GM21528 (cell line): ENCODE results near the gene IL17F.
"Not testable (repeated sequence)": the region's sequence is repeated elsewhere in the genome, so short reads cannot be mapped to it uniquely, and the experiment has no call there.

Experiments
- ATAC-seq: cut with Tn5 transposase; IDR thresholded peaks from one replicate; pipeline ENCODE4 v1.9.1; 2021; ENCODE audit warnings: mild to moderate bottlenecking, moderate library complexity; ENCODE audit not compliant: unreplicated experiment, low FRiP score

IL17F gene

DNA sequence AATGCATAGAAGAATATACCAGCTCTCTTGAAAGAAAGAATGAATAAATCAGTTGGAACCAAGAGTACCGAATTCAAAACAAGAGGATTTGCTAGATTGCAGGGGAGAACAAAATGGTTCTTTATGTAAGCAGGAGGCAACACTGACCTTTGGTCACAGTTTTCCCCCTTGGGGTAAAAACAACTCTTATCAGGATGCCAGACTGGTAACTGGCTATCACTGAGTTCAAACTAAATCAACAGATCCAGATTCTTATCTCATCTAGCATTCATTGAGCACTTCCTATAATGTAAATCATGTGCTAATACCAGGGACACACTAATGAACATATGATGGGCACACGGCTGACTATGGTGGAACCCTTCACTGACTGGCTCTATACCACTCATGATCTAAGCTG lies 4.8 kb upstream of the IL17F start:
- ATAC-seq: no peak

DNA sequence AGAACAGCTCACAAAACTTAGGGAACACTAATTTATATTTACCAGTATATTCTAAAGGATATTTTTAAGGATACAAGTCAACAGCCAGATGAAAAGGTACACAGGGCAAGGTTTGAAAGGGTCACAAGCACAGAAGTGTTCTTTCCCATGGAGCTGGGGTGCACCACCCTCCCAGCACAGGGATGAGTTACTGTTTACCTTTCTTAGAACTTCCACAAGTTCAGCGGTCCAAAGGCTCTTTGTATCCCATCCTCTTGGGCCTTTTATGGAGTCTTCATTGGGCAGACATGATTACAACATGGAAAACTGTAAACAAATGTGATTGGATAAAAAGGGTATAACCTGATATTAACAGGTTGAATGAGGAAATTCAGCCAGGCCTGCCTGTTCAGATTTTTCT lies 1.1 kb upstream of the IL17F start:
- ATAC-seq: no peak

DNA sequence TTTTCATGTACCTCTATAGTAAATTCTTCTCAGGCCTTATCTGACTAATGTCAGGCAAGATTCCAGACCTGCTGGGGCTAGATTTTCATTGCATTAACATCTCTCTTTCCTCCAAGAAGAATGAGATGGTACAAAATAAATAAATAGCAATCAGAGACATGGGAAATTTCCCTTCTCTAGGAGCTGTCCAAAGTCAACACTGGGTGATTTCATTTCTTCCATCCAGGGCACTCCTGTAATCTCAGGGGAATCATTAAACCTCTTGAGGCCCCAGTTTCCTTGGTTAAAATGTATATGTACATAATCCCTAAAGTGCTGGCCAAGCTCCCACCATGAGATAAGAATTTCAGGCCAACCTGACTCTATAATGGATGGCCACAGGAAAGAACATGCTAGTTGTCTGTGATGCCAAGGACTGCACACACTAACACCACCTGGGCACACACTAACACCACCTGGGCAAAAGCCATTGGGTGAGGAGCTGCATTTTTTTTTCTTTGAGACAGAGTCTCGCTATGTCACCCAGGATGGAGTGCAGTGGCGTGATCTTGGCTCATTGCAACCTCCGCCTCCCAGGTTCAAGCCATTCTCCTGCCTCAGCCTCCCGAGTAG lies 912 bp downstream of the IL17F start:
- ATAC-seq: no peak

DNA sequence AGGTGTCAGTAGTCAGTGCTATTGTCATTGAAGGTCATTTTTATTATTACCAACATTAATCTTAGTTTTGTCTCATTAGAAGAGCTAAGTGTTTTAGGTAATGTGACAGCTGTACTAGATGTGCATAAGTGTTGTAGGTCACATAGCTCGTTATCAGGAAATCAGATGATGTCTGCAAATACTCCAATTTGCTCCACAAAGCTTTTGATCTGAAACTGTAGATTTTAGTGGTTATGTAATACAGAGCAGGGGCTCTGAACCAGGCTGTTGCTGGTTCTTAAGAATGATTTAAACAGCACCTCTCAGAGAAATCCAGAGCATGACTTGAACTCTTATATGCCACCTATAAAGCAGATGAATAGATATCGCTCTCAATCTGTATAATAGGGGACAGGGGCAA lies 2.5 kb downstream of the IL17F start:
- ATAC-seq: no peak

DNA sequence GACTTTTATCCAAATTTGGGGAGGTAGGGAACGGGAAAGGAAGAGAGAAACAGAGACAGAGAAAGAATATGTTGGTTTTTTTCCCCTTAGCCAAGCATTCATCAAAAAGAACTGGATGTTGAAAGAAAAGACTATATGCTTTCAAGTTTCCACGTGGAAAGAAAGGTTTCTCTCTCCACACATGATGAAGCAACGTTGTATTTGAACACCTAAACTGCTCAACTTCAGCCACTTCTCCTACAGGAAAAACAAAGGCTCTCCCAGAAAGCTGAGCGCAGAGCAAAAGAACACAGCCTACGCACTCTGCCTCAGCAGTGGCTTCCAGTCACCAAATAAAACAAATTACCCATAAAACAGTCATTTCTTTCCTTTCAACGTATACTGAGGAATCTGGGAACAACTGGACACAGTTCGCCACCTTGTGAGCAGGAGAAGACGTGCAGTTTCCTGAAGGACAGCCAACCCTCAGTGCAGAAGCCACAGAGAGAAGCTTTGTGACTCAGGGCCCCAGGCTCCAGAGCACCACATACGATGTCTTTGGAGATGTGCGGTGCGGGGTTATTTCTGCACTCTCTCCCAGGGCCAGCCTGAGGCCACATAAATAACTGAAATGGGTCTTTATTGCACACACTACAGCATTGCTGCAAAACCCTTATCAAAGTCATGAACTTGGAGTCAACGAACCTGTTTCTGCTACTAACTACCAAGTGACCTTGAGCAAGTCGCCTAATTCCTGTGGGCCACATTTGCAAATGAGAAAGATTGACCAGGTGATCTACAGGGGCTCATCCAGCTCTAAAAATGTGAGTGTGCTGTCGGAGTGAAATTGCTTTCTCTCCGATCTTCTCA lies 10.1 kb downstream of the IL17F start:
- peak; percentile 81 for ATAC-seq

DNA sequence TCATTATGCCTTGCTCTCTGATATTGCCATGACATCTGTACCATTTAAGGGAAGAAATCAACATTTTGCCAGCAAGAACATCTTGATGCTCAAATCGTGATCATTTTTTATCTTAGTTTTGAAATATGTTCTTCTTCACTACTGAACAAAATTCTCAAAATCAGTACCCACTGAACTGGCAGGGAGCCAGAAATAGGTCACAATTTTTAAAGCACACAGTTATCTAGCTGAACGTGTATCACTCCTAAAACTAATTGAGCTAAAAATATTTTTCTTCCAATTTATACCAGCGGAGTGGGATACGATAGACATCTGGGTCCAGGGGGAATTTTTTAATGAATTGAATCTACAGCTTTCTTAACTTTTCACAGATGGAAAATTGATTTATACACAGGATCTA lies 11.3 kb downstream of the IL17F start:
- ATAC-seq: no peak

DNA sequence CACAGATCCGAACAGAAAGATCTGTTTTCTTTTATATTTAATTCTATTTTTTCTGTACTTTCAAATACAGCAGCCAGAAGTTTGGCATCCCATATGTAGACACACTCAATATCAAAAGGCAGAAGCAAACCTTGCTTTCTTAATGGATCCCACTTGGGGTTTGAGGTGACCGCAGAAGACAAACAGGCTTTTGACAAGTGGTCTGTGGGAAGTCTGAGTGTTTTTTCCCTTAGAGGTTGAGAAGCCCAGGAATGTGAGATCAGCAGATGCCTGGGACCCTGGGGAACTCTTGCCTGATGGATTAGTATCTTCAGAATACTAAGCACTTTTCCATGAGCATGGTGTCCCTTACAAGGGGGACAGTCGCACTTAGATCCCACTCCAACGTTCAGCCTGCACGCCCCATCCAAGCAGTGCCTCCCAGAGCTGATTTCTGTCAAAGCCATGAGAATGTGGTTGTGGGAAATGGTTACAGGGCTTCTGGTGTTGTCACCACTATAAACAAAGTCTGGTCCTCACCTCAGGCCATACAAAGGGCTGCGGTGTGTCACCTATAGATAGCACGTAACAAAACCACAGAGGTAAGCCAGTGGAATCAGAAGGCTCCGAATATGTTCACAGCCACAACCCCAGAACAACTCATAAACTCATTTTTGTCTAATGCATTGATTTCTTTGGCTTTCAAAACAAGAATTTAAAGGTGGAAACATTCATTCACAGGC lies 12.7 kb downstream of the IL17F start:
- ATAC-seq: no peak

DNA sequence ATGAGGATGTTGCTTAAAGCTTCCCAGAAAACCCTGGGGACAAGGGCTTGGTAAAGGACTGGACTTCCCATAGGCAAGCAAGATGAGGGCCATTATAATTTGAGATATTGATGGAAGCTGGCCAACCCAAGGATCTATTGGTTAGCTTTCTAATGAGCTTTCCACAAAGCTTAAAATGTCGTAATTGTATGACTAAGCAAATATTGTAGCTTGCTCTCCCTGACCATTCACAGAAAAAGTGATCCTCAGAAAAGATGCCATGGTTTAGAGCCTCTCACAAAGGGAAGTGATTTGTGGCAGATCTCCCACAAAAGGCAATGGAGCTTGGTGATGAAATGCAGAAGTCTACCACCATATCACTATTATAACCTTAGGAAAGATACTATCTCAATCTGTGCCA lies 13.6 kb downstream of the IL17F start:
- no peak for ATAC-seq

DNA sequence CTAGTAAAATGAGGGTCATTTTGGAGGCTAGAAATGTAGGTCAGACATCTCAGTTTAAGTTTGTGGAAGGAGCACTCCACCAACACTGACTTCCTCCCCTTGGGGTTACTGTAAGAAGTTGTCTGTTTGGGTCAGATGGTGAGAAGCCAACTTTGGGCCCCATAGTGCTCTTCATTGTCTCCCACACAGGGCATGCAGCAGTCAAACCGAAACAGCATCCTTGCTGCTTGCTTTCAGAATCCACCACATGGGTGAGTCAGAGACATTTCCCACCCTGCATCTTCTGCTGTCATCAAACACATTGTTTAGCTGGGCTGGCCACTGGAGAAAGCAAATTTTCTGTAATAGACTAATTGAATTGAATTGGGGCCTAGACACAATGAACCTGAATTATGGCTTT lies 16.8 kb downstream of the IL17F start:
- ATAC-seq: peak; percentile 100

DNA sequence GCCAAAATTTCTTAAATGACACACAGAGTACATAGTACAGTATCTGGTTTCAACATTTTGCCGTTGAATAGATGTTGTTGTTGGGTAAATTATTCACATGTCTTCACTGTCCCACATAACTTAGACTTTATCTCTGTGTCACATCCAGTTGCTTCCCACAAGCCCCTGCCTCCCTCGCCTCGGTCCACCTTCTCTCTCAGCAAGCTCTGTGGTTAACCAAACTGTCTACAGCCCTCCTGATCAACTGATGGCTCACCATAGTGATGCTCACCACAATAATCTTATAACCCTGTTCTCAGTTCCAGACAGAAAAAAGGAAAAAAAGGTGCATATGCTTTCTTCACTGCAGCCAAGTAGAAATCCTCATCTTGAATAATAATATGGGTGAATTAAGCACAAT lies 23.0 kb downstream of the IL17F start:
- ATAC-seq: peak; percentile 87

DNA sequence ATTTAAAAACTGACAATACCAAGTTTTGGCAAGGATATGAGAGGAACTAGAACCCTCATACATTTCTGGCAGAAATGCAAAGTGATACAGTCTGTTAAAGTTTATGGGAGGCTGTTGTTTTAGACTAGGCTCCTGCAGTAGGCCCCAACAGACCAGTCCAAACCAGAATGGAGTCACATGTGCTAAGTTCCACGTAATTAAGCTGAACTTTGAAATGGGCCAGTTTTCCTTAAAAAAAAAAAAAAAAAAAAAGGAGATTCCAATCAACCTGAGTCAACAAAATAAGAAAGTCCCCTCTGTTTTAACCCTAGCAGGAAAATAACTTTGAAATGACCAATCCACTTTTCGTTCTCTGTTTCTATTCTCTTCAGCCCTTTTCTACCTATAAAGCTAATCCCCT lies 26.5 kb downstream of the IL17F start:
- ATAC-seq: no peak

DNA sequence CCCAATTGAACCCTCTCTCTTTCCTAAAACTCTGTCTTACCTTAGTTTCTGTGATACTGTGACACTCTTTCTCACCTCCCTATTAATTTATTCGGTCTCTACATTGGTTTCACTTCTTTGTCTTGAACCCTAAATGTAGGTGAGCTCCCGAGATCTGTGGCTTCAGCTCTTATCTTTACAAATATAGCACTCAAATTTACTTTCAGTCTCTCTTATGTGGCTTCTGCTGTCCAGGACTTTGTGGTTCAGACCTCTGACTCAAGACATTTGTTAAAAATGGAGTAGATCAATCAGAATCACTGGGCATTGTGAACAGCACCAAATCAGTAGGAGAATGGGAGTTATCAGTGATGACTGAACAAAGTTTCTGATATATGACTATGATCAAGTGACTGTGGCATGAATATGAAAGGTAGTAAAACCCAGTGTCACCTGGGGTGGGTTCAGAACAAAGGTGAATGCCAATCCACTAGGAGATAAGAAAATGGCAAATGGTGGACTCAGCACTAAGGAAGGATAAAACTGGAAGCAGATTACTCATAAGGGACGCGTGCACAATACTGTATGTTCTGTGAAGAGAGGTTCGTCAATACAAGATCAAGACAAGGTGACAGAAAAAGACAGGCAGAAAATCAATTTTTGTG lies 27.2 kb downstream of the IL17F start:
- ATAC-seq: no peak

DNA sequence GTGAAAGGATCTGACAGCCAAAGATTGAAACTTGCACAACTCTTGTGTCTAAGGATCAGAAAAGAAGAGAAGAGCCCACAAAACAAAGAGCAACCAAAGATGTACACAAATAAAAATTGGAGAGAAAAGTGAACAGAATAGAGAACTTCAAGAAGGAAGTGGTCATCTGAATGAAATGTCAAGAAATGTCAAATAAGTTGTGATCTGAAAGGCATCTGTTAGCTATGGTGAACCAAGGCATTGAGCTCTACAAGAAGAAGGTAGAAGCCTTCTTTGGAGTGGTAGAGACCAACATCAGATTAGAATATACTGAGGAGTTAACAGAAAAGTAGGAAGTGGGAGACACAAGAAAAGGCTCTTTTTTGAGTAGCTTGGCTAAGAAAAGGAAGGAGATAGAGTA lies 28.5 kb downstream of the IL17F start:
- no peak for ATAC-seq

DNA sequence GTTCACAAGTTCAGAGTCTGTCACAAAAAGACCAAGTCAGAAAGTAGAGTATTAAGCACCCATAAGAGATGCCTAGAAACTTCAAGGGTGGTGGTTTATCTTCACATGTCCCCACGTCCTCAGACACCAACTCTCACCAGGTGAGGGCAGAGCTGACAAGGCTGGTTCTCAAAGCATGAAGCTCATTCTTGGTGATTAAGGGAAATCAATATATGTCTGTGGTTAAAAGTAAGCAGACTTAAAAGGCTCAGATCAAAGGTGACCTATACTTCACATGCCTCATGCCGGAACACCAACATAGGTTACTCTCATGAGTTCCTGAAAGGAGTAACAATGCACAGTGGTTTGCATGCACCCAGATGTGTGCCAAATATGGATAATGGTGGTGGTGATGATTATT lies 31.2 kb downstream of the IL17F start:
- ATAC-seq: no peak

DNA sequence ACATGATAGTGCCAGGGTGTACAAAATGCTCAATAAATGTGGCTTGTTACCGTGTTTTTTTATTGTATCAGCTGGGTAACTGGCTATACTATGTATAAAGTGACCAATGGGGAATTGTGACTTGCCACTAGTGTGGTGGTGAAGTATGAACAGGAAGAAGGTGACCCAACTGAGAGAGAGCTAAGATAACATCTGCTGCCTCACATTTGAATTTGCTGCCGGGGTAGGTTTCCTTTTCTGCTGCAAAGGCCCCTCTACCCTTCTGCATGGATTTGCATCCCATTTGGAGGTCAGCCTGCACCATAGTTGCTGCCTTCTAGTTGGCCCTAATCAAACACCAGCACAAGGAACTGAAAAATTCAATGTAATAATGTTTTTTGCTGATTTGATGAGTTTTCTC lies 34.1 kb downstream of the IL17F start:
- ATAC-seq: peak; percentile 86

DNA sequence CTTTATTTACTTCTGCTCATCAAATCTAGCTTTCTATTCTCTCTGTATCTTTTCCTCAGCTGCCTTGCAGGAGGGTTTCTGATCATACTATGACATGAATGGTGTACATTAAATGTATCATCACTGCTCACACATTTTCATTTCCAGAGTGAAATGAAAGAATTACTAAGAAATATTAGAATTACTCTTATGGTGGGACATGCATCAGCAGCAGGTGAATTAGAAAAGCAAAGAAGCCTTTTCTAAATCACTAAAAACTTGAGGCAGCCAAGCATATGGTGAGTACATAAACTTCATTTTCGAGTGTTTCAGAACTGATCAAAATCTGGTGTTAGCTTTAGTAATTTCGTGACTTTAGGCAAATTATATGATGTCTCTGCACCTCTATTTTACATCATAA lies 34.5 kb downstream of the IL17F start:
- peak; percentile 47 for ATAC-seq

DNA sequence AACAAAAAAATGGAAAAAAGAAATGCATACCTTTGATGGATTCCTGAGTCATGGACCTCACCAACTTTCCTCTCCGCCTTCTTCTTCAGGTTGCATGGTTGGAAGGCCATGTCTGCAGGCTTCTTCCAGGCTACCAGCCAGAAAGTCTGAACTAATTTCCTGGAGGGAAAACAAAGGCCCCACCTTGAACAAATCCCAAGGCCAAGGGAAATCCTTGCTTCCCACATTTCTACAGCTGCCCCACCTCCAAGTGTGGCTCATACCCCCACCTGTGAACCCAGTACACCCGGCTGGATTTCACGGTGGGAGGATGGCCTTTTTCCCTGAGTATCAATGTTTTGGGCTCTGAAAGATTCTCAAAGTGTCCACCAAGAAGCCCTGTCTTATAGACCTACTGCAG lies 35.7 kb downstream of the IL17F start:
- no peak for ATAC-seq

DNA sequence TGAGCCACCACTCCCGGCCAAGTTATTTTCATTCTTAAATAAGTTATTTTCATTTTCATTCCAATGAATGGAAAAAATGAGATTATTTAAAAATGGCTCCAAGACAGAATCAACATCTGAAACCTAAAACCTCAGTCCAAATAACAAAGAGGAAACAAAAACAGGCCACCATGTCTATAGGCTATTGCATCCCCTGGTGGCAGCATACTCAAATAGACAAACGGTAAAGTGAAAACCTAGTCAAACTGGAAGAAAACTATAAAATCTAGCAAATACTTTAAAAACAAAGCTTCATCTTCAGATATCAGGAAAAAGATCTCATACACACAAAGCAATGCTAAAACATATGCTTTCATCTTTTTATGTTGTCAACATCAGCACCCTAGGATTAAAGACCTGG lies 37.2 kb downstream of the IL17F start:
- ATAC-seq: no peak

DNA sequence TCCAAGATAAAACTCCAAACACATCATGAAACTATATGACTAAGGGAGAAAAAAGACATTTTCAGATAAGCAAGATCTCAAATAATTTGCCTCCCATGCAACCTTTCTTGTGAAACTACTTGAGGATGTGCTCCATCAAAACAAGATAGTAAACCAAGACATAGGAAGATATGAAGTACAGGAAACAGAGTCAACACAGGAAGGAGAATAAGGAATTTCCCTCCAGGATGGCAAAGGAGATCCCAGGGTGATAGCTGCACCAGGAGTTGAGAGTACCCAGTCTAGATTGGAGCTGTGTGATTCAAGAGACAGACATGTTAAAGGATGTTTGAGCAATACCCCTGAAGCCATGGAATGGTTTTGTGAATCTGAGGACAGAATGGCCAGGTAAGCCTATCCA lies 42.8 kb downstream of the IL17F start:
- no peak for ATAC-seq

DNA sequence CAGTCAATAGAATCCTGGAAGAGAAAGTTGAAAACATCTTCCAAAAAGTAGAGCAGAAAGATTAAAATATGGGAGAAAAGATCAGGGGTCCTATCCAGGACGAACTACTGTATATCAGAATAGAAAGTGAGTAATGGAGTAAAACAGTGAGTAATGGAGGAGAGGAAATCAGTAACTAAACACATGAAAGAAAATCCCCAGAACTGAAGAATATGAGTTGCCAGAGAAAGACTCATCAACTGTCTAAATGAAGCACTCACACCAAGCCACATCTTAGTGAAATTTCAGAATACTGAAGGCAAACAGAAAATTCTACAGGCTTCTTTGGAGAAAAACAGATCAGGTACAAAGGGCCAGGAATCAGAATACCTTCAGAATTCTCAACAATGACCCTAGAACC lies 43.3 kb downstream of the IL17F start:
- no peak for ATAC-seq

DNA sequence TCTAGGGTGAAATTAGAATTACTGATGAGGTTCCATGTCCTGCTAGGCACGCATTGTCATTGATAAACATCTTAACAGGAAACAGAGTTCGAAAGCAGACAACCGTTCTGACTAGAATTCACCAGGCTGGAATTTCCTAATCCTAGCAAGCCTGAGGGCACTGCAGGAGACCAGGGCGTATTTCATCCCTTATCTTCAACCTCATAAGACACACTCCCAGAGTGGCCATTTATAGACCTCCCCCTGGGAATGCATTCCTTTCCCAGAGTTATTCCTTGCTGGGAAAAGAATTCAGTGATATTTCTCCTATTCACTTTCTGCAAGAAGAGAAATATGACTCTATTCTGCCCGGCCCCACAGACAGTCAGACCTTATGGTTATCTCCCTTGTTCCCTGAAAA lies 44.2 kb downstream of the IL17F start:
- ATAC-seq: not testable (repeated sequence)
